22Rv1 (cell line): ENCODE measurements around the gene FBXW8.

Source experiments
- CTCF ChIP-seq: fragments of 450-650 bp; IDR thresholded peaks from 2 replicates; pipeline ENCODE4 v1.5.1; 2017; ENCODE audit warnings: mild to moderate bottlenecking
- ZFX ChIP-seq: fragments of 450-650 bp; IDR thresholded peaks from 2 replicates; pipeline ENCODE4 v1.6.1; 2017; ENCODE audit warnings: antibody characterized with exemption, borderline replicate concordance

GRCh38 chr12:116934908-116935705 is 24.4 kb downstream of the FBXW8 start:
- TF ChIP-seq CTCF, result no peak
- no peak for TF ChIP-seq ZFX
